ENCODE measurements around the gene TMEM247. TPM values are rescaled to one million over a fixed set of nuclear protein-coding genes. Genes with fewer than 3 reads are reported as not detected.

Gene TMEM247
- total RNA-seq, 4 donors from 2014 or later: not detected

- no peak for DNase-seq
- H3K4me1 ChIP-seq: peaks cover 0 to 12% (median 7%) of the 10 kb centered on the region in 4 donors
- in situ Hi-C loops (cut with MboI; ENCODE audit: low pct_ligation_motif_present in 1 of 4, low pct_unique_long_range_greater_than_20kb in 1 of 4, low sequenced_read_pairs in 3 of 4) (loop anchor here in 2 of 4 donors (10.0 kb wide), 2 partner anchors 444 to 464 kb away; no protein-coding TSS in a partner anchor), intact Hi-C loops (cut with DNase I; ENCODE audit: low total_unique reads) (no loop called here)
- H3K27ac ChIP-seq: no peak overlapping the region
- H3K36me3 ChIP-seq: no peaks in the 10 kb centered on the region
- no peak overlapping the region for H3K4me3 ChIP-seq
- TF ChIP-seq EP300 (IDR thresholded peaks at IDR 0.05; ENCODE audit: low read depth) (no peak), POLR2A (IDR thresholded peaks at IDR 0.05) (no peak), CTCF (IDR thresholded peaks at IDR 0.05) (no peak), POLR2AphosphoS5 (IDR thresholded peaks at IDR 0.05) (no peak)
- no peaks in the 10 kb centered on the region for H3K9me3 ChIP-seq
- whole genome bisulfite sequencing, 2 donors (ENCODE audit: low coverage in 1 of 2): 60 to 82% methylated on average over 2 to 9 of the region's 9 CpGs
- H3K27me3 ChIP-seq: no peaks in the 10 kb centered on the region
Measured at GRCh38 chr2:46458763-46459500, 20.4 kb upstream of the TMEM247 start.

- no peaks in the 10 kb centered on the region for H3K9me3 ChIP-seq
- DNase-seq: no peak
- intact Hi-C loops (cut with DNase I; ENCODE audit: low total_unique reads) (no loop called here), in situ Hi-C loops (cut with MboI; ENCODE audit: low pct_ligation_motif_present in 1 of 4, low pct_unique_long_range_greater_than_20kb in 1 of 4, low sequenced_read_pairs in 3 of 4) (loop anchor here in 2 of 4 donors (10.0 kb wide), 2 partner anchors 445 to 465 kb away; no protein-coding TSS in a partner anchor)
- H3K4me3 ChIP-seq: no peak overlapping the region
- no peaks in the 10 kb centered on the region for H3K36me3 ChIP-seq
- no peaks in the 10 kb centered on the region for H3K27me3 ChIP-seq
- H3K4me1 ChIP-seq: peaks cover 0 to 12% (median 7%) of the 10 kb centered on the region in 4 donors
- 60 to 80% methylated on average over 5 of the region's 5 CpGs for WGBS, 2 donors (ENCODE audit: low coverage in 1 of 2)
- H3K27ac ChIP-seq: peak overlapping the region in 1 of 4 donors; percentile 27
- no peak for TF ChIP-seq EP300 (IDR thresholded peaks at IDR 0.05; ENCODE audit: low read depth)
- no peak for TF ChIP-seq POLR2AphosphoS5 (IDR thresholded peaks at IDR 0.05)
- TF ChIP-seq CTCF (IDR thresholded peaks at IDR 0.05): no peak
- TF ChIP-seq POLR2A (IDR thresholded peaks at IDR 0.05): no peak
Measured at GRCh38 chr2:46459694-46460093, 19.7 kb upstream of the TMEM247 start.

GRCh38 chr2:46460241-46460921, 19.0 kb upstream of the TMEM247 start:
- no peak overlapping the region for H3K4me3 ChIP-seq
- no peak for TF ChIP-seq EP300 (IDR thresholded peaks at IDR 0.05; ENCODE audit: low read depth)
- no peak for TF ChIP-seq POLR2A (IDR thresholded peaks at IDR 0.05)
- no peak for TF ChIP-seq POLR2AphosphoS5 (IDR thresholded peaks at IDR 0.05)
- TF ChIP-seq CTCF (IDR thresholded peaks at IDR 0.05): no peak
- H3K27me3 ChIP-seq: no peaks in the 10 kb centered on the region
- DNase-seq: no peak
- in situ Hi-C loops (cut with MboI; ENCODE audit: low pct_ligation_motif_present in 1 of 4, low pct_unique_long_range_greater_than_20kb in 1 of 4, low sequenced_read_pairs in 3 of 4) (no loop called here), intact Hi-C loops (cut with DNase I; ENCODE audit: low total_unique reads) (no loop called here)
- 48 to 61% methylated on average over 5 to 16 of the region's 16 CpGs for WGBS, 2 donors (ENCODE audit: low coverage in 1 of 2)
- H3K36me3 ChIP-seq: no peaks in the 10 kb centered on the region
- peaks cover 0 to 12% (median 7%) of the 10 kb centered on the region in 4 donors for H3K4me1 ChIP-seq
- H3K27ac ChIP-seq: peak overlapping the region; percentile 11 to 45 (median 35)
- H3K9me3 ChIP-seq: no peaks in the 10 kb centered on the region

GRCh38 chr2:46461011-46461674, 18.2 kb upstream of the TMEM247 start:
- Histone ChIP-seq H3K27me3 (no peaks in the 10 kb centered on the region), H3K36me3 (no peaks in the 10 kb centered on the region), H3K9me3 (no peaks in the 10 kb centered on the region), H3K4me3 (no peak overlapping the region), H3K27ac (peak overlapping the region; percentile 11 to 45 (median 35)), H3K4me1 (peaks cover 0 to 12% (median 7%) of the 10 kb centered on the region in 4 donors)
- in situ Hi-C loops (cut with MboI; ENCODE audit: low pct_ligation_motif_present in 1 of 4, low pct_unique_long_range_greater_than_20kb in 1 of 4, low sequenced_read_pairs in 3 of 4): no loop called here
- intact Hi-C loops (cut with DNase I; ENCODE audit: low total_unique reads): no loop called here
- peak; percentile 84 for DNase-seq
- TF ChIP-seq POLR2AphosphoS5 (IDR thresholded peaks at IDR 0.05) (no peak), CTCF (IDR thresholded peaks at IDR 0.05) (peak; percentile 98 to 99 (median 99)), POLR2A (IDR thresholded peaks at IDR 0.05) (no peak), EP300 (IDR thresholded peaks at IDR 0.05; ENCODE audit: low read depth) (no peak)
- 23% methylated on average over 8 of the region's 8 CpGs; no CpG with 5 or more reads in 1 of the 2 donors for WGBS, 2 donors (ENCODE audit: low coverage in 1 of 2)
